HG03039 (cell line): Measurements from ENCODE around the gene TDRD9.

Experiments
- ATAC-seq: cut with Tn5 transposase; IDR thresholded peaks from one replicate; pipeline ENCODE4 v1.9.1; 2021; ENCODE audit warnings: mild to moderate bottlenecking, moderate library complexity; ENCODE audit not compliant: unreplicated experiment

The TDRD9 gene

GRCh38 chr14:103890821-103891666, 37.2 kb upstream of the TDRD9 start:
- no peak for ATAC-seq

- ATAC-seq: no peak
Observed at GRCh38 chr14:103891667-103892215, 36.5 kb upstream of the TDRD9 start.

- ATAC-seq: no peak
Observed at GRCh38 chr14:103892247-103892646, 36.0 kb upstream of the TDRD9 start.

- no peak for ATAC-seq
Observed at GRCh38 chr14:103894034-103894722, 34.1 kb upstream of the TDRD9 start.

- no peak for ATAC-seq
Observed at GRCh38 chr14:103894723-103895059, 33.6 kb upstream of the TDRD9 start.

GRCh38 chr14:103896578-103896977, 31.7 kb upstream of the TDRD9 start:
- ATAC-seq: no peak

GRCh38 chr14:103897075-103897947, 30.9 kb upstream of the TDRD9 start:
- no peak for ATAC-seq

- ATAC-seq: no peak
Observed at GRCh38 chr14:103898204-103898603, 30.1 kb upstream of the TDRD9 start.

GRCh38 chr14:103898711-103899110, 29.5 kb upstream of the TDRD9 start:
- ATAC-seq: no peak

- no peak for ATAC-seq
Observed at GRCh38 chr14:103899316-103899715, 28.9 kb upstream of the TDRD9 start.

GRCh38 chr14:103899833-103900232, 28.4 kb upstream of the TDRD9 start:
- ATAC-seq: no peak

GRCh38 chr14:103904493-103905107, 23.7 kb upstream of the TDRD9 start:
- no peak for ATAC-seq

GRCh38 chr14:103905842-103906456, 22.3 kb upstream of the TDRD9 start:
- no peak for ATAC-seq

- no peak for ATAC-seq
Observed at GRCh38 chr14:103908580-103908979, 19.7 kb upstream of the TDRD9 start.

- no peak for ATAC-seq
Observed at GRCh38 chr14:103909531-103910261, 18.6 kb upstream of the TDRD9 start.

- ATAC-seq: no peak
Observed at GRCh38 chr14:103910262-103910935, 17.9 kb upstream of the TDRD9 start.

GRCh38 chr14:103910984-103911383, 17.3 kb upstream of the TDRD9 start:
- no peak for ATAC-seq

GRCh38 chr14:103915616-103916015, 12.6 kb upstream of the TDRD9 start:
- ATAC-seq: no peak

GRCh38 chr14:103916636-103917262, 11.5 kb upstream of the TDRD9 start:
- no peak for ATAC-seq
